HTERT RPE-1 (cell line): ENCODE results near the gene NLRP14.

Source experiments
- in situ Hi-C: fragments of 300-500 bp; cut with MboI; formaldehyde crosslinking; loops from 4 replicates; pipeline ENCODE4 v1.14.3; 2020; ENCODE audit warnings: low sequenced_read_pairs

Gene NLRP14, protein sequence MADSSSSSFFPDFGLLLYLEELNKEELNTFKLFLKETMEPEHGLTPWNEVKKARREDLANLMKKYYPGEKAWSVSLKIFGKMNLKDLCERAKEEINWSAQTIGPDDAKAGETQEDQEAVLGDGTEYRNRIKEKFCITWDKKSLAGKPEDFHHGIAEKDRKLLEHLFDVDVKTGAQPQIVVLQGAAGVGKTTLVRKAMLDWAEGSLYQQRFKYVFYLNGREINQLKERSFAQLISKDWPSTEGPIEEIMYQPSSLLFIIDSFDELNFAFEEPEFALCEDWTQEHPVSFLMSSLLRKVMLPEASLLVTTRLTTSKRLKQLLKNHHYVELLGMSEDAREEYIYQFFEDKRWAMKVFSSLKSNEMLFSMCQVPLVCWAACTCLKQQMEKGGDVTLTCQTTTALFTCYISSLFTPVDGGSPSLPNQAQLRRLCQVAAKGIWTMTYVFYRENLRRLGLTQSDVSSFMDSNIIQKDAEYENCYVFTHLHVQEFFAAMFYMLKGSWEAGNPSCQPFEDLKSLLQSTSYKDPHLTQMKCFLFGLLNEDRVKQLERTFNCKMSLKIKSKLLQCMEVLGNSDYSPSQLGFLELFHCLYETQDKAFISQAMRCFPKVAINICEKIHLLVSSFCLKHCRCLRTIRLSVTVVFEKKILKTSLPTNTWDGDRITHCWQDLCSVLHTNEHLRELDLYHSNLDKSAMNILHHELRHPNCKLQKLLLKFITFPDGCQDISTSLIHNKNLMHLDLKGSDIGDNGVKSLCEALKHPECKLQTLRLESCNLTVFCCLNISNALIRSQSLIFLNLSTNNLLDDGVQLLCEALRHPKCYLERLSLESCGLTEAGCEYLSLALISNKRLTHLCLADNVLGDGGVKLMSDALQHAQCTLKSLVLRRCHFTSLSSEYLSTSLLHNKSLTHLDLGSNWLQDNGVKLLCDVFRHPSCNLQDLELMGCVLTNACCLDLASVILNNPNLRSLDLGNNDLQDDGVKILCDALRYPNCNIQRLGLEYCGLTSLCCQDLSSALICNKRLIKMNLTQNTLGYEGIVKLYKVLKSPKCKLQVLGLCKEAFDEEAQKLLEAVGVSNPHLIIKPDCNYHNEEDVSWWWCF

DNA sequence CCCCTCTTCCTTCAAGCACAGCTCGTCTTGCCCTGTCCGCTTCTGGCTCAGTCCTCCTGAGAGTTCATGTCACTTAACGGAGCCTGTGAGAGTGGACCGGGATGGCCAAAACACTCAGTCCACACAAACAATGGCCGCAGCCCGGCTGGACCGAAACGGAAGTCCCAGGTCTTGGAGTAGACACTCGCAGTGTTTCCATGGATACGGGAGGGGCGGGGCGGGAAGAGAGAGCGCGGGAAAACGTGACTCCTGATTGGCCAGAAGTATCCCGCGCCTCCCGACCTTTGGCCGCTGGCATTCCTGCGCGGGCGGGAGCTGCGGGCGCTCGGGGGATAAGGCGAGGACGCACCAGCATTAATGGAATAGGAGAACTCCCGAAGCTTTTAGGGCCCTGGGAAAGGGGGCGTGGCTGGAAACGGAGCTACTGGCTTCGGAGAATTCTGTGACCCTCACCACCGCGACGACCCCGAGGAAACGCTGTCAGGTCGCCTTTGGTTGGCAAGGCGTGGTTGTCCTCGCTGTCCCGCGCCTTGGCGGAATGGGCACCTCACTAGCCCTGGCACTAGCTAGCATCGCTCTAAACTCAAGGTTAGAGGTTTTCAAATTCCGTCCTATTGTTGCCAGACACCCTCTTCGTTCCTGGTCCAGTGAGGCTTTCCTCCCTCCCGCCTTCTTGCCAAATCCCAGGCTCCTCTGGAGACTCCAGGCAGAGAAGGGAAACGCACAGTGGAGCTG, at the start of gene NLRP14, which contains the start of gene ZNF214:
NLRP14 (plus strand) TSS at position 297 of the 735 bp plus-strand sequence. CDS start 18,108 bp downstream, outside the sequence.
ZNF214 (minus strand) TSS at position 164 of the 735 bp plus-strand sequence. CDS start 17,511 bp downstream, outside the sequence.
- in situ Hi-C loops = no loop called here

DNA sequence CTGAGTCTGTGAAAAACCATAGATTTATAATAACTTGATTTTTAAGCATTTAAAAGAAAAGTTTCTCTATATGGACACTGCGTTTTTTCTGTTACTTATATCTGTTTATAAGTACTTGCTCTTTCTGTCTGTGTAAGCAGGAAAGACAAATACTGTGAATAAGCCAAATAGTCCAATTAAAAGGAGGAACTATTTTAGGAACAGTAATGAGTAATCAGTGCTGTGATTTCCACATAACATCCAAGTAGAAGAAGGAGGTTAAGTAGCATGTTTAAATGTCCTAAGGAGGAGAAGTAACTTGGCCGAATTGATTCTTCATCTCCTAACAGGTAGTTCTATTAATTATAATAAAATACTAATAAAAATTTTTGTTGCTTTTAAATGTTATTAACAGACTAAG, 40.9 kb upstream of the NLRP14 start:
- in situ Hi-C loops = no loop called here

DNA sequence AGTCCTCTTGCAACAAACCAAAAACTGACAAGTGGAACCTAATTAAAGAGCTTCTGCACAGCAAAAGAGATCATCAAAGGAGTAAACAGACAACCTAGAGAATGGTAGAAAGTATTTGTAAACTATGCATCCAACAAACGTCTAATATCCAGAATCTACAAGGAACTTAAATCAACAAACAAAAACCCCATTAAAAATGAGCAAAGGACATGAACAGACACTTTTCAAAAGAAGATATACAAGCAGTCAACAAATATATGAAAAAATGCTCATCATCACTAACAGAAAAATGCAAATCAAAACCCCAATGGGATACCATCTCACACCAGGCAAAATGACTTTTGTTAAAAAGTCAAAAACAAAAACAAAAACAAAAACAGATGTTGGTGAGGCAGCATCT, 33.8 kb upstream of the NLRP14 start:
- in situ Hi-C loops = no loop called here

DNA sequence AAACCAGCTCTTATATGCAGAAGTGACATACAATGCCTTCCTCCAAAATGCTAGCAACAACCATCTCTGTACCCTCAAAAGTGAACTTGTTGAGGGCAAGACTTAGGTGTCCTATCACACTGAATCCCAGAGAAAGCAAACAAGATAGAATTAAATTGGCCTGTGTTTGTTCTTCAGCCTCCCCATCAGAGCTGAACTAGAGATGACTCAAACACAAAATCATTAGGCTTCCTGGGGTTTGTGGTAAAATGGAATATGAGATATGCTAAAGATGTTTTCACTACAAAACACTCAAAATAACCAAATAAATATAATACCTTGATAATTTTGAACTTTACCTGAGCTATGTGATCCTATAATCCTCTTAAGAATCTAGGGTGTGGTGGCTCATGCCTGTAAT, 31.8 kb upstream of the NLRP14 start:
- in situ Hi-C loops = no loop called here

DNA sequence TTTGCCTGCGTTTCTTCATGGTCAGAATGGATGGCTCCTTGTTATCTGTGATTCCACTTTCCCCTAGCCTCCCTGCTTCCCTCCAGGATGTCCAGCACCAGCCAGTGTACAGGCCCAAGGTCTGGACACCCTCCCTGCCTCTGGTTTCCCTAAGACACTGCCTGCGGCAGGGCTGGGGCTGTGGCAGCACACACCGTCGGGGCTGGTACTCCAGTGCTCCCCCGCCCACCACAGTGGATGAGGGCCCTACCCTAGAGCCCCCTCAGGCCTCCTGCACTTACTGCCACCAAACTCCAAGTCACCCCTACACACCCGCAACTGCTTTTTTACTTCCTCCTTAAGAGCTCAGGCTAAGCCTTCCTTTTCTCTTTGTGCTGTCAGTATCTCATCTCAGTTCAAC, 29.1 kb upstream of the NLRP14 start:
- in situ Hi-C loops = no loop called here

DNA sequence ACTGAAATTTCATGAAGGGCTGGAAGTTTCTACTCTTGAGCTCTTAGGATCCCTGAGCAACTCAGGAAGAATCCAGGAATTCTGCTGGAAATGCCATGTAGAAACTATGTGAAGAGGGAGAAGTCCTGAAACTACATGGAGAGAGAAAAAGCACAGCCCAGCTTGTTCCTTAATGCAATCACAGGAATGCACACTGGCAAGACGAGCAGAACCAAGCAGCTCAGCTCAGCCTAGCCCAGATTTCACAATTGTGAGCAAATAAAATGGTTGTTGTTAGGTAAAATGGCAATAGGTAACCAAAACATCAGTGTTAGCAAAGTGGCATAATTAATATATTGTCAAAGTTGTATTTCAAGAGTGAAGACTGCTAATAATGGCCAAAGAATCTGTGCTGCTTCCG, 28.3 kb upstream of the NLRP14 start:
- in situ Hi-C loops = no loop called here

DNA sequence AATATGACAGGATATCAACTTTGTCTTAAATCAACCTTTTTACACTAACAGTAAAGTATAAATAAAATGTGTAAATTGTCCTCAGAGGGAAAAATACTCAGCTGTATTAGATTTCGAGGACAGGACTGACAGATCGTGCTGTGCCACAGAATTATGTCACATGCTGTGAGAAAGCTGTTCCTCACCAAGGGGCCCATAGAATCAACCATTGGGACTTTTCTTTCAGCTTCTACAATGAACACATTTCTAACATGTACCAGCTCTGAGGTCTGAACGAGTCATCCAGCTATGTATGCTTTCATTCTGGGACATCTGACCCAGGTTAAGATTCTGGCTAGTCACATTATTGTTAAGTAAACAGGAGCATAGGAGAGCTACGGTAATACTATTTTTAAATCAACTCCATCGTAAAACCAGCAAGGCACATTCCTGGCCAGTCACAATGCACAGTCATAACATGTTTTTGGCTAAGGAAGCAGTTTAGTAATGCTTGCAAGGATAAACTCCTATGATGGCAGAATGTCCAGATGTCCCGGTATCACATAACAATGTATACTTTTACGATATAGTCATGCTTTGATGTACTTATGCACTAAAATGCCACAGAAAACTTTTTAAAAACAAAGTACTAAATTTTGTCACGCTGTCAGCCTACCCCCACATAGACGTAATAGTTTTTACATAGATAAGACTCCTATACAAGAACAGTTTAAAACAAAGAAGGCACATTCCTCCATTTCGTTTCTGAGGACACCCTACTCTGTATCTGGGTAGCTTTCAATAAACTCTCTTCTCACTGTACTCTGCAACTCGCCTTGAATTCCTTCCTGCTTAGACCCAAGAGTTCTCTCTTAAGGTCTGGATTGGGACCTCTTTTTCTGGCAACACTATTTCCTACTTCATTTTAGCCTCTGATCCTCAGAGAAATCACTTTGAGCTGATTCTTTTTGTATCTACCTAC, 27.5 kb upstream of the NLRP14 start:
- in situ Hi-C loops = no loop called here

DNA sequence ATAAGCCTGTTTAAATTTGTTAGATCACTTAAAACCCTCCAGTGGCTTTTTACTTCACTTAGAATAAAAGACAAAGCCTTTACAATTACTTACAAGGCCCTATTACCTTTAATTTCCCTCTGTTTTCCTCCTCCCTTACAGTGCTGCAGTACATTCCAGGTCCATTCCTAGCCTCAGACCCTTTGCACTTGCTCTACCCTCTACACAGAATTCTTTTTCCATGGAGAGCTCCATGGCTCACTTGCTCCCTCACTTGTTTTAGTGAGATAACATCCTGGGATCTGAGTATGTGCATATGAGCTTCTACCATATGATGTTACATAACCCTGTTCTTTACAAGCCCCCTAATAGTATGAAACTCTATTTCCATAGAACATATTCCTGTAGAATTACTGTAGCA, 24.6 kb upstream of the NLRP14 start:
- in situ Hi-C loops = no loop called here

DNA sequence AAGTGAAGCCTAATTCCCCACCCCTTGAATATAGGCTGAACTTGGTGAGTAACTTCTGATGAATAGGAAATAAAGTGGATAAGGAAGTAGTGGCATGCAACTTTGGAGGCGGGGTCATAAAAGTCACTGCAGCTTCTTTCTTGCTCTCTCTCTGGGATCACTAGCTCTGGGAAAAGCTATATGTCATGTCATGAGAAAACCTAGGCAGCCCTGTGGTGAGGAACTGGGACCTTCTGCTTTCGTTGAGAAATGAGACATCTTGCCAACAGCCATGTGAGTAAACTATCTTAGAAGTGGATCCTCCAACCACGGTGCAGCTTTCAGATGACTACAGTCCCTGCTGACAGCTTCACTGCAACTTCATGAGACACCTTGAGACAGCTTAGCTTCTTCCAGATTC, 15.8 kb upstream of the NLRP14 start:
- in situ Hi-C loops = no loop called here

DNA sequence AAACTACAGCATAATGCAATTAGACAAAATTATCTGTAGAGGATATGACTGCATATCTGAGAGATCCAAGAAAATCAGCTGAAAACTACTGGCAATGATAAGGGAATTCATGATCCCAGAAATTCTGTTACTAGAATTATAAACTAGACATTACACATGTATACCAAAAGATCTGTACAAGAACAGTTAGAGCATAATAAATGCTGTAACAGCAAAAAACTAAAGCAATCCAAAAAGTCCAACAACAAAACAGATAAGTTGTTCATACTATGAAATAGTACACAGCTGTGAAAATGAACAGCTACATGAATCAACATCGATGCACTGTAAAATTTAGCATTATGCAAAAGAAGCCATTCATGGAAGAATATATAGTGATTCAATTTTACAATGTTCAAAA, 6.2 kb upstream of the NLRP14 start:
- in situ Hi-C loops = no loop called here

DNA sequence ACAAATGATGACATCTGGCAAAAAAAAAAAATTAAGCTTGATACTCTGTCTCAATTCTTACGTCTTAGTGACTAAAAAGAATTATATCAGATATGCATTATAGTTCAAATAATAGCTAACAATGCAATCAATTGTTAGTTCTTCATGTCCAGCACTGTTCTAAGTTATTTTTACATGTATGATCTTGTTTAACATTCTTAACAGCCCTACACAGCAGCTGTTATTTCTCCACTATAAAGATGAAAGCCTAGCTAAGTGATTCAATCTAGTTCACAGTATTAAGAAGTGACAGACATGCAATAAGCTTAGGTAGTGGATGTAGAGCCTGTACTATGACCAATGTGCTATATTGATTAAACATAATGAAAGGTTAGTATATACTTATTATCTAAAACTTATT, 4.3 kb upstream of the NLRP14 start:
- in situ Hi-C loops = no loop called here

DNA sequence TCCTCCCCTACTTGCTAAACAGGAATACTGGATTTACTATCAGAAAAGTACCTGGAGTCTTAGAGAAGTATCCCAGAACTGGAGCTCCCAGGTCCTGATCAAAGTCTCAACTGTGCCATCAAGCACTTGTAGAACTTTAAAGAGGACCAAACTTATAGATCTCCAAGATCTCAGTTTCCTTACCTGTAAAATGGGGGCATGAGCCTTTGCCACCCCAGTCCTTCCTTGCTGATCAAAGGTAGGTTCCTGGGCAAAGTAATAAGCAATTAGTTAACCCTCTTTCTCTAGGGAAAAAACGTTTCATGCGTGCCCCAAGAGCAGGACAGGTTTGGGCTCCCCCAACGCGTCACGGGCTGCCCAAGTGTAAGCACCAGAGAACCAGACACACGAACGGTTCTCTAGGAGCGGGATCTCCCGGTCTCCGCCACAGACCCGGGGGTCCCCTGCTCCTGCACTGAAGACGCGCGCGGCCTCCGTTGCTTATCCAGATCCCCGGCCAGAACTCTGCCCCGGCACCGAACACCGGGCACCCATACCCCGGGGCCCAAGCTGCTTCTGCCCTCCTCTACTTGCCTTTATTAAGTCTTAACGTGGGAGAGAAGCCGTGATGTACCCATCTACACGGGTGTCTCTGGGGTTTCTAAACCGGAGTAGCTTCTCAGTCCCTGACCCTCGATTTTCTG, 638 bp upstream of the NLRP14 start:
- in situ Hi-C loops = no loop called here

DNA sequence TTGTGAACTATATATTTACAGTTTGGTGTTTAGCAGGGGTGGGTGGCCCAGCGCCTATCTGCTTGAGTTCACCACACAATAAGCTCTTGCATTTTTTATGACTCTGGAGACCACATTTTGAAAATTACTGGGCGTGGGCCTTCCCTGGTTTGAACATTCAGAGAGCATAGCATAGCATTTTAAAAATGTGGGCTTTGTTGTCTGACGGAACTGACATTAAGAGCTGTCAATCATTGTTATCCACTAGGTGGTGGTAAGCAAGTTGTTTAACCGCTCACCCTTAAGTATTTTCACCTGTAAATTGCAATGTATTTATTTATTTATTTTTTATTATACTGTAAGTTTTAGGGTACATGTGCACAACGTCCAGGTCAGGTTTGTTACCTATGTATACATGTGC, 1.0 kb downstream of the NLRP14 start:
- in situ Hi-C loops = no loop called here

DNA sequence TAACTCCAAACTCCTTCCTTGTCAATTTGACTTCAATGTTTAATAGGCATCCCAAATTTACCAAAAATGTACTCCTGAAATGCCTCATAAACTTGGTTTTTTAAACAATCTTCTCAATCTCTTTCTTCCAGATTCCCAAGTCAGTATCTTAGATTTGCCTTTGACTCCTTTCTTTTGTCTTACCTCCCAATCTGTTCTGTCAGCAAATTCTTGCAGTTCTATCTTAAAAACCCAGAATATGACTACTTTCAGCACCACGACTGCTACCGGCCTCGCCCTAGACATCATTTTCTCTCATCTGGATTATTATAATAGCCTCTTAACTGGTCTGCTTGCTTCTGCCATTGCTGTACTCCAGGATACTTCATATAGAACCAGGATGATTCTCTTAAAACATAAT, 7.9 kb downstream of the NLRP14 start:
- in situ Hi-C loops = no loop called here

DNA sequence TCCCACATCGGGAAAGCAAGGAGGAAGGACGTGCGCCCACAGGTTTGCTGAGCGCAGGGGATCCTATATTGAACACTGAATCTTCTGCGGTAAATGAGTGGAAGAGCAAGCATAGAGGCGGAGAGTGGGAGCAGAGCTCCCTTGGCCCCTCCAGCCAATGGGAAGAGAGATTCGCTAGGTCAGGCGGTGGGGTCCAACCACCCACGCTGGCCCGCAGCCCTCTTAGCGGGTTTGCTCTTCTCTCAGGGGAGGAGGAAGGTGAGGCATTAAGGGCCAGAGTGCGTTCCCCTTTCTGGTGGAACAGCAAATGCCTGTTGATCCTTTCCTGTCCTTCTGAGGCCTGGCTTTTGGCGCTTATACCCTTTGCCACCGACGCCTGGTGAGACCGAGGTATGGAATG, 10.6 kb downstream of the NLRP14 start:
- in situ Hi-C loops = no loop called here

DNA sequence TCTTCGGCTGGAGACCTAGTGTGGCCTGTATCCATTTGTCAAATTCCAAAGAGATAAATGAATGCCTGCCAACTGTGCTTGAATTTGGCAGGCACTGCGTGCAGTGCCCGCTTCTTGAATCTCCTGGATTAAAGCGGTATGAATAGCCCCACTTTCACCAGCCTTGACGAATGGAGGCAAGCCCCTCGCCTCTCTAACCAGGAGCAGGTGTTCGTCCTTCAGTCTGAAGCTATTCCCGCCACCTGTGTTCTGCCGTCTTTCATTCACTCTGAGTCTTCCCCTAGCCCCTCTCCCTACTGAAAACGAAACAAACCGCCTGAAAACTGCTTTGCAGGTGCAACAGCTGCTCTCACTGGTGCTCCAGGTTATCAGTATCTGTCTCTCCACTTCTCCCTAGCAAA, 11.2 kb downstream of the NLRP14 start:
- in situ Hi-C loops = no loop called here

DNA sequence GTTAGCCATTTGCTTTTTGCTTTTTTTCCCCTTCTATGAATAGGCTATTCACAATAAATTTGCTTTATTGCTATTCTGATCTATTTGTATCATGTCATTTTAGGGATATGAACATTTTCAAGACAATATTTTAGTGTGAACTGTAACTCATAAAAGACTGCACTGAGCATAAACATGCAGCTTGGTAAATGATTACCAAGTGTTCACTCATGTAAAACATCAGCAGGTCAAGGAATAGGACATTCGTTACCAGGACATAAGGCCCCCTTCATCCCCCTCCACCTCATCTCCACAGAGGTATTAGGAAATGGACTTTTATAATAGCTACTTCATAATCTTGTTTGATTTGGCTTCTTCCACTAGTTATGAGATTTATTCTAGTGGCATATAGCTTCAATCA, 12.4 kb downstream of the NLRP14 start:
- in situ Hi-C loops = no loop called here

DNA sequence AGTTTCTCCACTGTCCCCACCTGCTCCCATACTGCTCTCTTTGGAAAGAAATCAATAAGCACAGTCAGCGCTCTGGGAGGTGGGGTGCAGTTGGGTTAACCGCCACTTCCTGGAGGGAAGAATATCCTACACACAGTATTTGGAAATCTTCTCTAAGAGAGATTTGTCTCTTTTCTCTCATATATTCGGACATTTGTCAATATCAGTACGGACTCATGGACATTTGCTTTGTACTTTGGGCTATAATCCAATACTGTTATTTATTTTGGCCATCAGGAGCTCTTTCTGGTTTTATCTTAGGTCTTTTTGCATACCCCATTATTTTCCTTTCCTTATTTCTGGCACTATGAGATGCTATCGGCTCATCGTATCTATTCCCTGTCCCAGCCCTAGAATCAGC, 13.7 kb downstream of the NLRP14 start:
- in situ Hi-C loops = no loop called here
